ENCODE data around the gene KLHL8.

GRCh38 chr4:87166296-87166854, 54.0 kb downstream of the KLHL8 start:
- TF ChIP-seq CTCF (IDR thresholded peaks at IDR 0.05) (no peak), POLR2A (IDR thresholded peaks at IDR 0.05) (no peak)

Measured in adrenal gland (tissue), 5 donors.